ENCODE measurements around the gene HDAC5. TPM values are rescaled to one million over a fixed set of nuclear protein-coding genes. Genes with fewer than 3 reads are reported as not detected.

The HDAC5 gene
- total and polyA plus RNA-seq, 12 donors: 4.8 to 144 (median 73.0) TPM

- H3K9me3 ChIP-seq (replicated peaks in 1 of 3): no peaks in the 10 kb centered on the region
- no peaks in the 10 kb centered on the region for H3K27me3 ChIP-seq
- peak within 1 kb of the TSS; percentile 88 to 98 (median 91) for H3K27ac ChIP-seq
- TF ChIP-seq POLR2A (IDR thresholded peaks at IDR 0.05) (peak; percentile 69 to 87), CTCF (IDR thresholded peaks at IDR 0.05) (no peak)
- intact Hi-C loops (cut with DNase I): loop anchor here in 1 of 2 donors (10.0 kb wide), 1 partner anchor 48 kb away; no protein-coding TSS in a partner anchor
- H3K4me3 ChIP-seq: peak within 1 kb of the TSS; percentile 38 to 81 (median 74)
- DNase-seq: peak; percentile 84 to 92 (median 90)
- H3K4me1 ChIP-seq (replicated peaks in 1 of 2): peaks cover 17 to 41% of the 10 kb centered on the region in 2 donors
- WGBS, 4 donors: 0 to 1% (median 1%) methylated on average over 35 to 64 of the region's 65 CpGs
- peaks cover 0 to 21% of the 10 kb centered on the region in 2 donors for H3K36me3 ChIP-seq (replicated peaks in 1 of 2)
These were observed 57.1 kb downstream of the HDAC5 start, which contains the start of gene LSM12 for GRCh38 chr17:44066204-44066930. Gene LSM12 (minus strand): TSS chr17:44066671. CDS start chr17:44066587, 84 bp downstream.

GRCh38 chr17:44065668-44066203, 57.7 kb downstream of the HDAC5 start:
- DNase-seq: no peak
- H3K27me3 ChIP-seq: no peaks in the 10 kb centered on the region
- WGBS, 4 donors: 1 to 5% (median 2%) methylated on average over 9 of the region's 9 CpGs
- H3K9me3 ChIP-seq (replicated peaks in 1 of 3): no peaks in the 10 kb centered on the region
- TF ChIP-seq CTCF (IDR thresholded peaks at IDR 0.05) (no peak), POLR2A (IDR thresholded peaks at IDR 0.05) (no peak)
- peak overlapping the region; percentile 88 to 98 (median 91) for H3K27ac ChIP-seq
- intact Hi-C loops (cut with DNase I): loop anchor here in 1 of 2 donors (10.0 kb wide), 1 partner anchor 49 kb away; no protein-coding TSS in a partner anchor
- peak overlapping the region in 3 of 4 donors; percentile 73 to 81 (median 74) for H3K4me3 ChIP-seq
- peaks cover 13 to 36% of the 10 kb centered on the region in 2 donors for H3K4me1 ChIP-seq (replicated peaks in 1 of 2)
- H3K36me3 ChIP-seq (replicated peaks in 1 of 2): peaks cover 0 to 21% of the 10 kb centered on the region in 2 donors

GRCh38 chr17:44063704-44064639, 59.5 kb downstream of the HDAC5 start:
- peak in 1 of 7 donors; percentile 9 for DNase-seq
- TF ChIP-seq CTCF (IDR thresholded peaks at IDR 0.05) (no peak), POLR2A (IDR thresholded peaks at IDR 0.05) (no peak)
- Histone ChIP-seq H3K27me3 (no peaks in the 10 kb centered on the region), H3K27ac (no peak overlapping the region), H3K36me3 (replicated peaks in 1 of 2) (peaks cover 0 to 33% of the 10 kb centered on the region in 2 donors), H3K4me1 (replicated peaks in 1 of 2) (peaks cover 9 to 36% of the 10 kb centered on the region in 2 donors), H3K9me3 (replicated peaks in 1 of 3) (no peaks in the 10 kb centered on the region), H3K4me3 (no peak overlapping the region)
- intact Hi-C loops (cut with DNase I): loop anchor here in 1 of 2 donors (10.0 kb wide), 1 partner anchor 51 kb away; no protein-coding TSS in a partner anchor
- 71 to 76% (median 72%) methylated on average over 10 of the region's 10 CpGs for WGBS, 4 donors

Measured in adrenal gland (tissue), 12 donors.